ENCODE measurements around the gene ZFP36L2.

- TF ChIP-seq CTCF (IDR thresholded peaks at IDR 0.05) (peak in 1 of 3 donors; percentile 21), POLR2A (IDR thresholded peaks at IDR 0.05) (no peak), POLR2AphosphoS5 (IDR thresholded peaks at IDR 0.05) (no peak)
Measured at GRCh38 chr2:43218155-43218701, 8.2 kb downstream of the ZFP36L2 start.
